Measurements from ENCODE around the gene TMEM217. TPM values are rescaled to one million over a fixed set of nuclear protein-coding genes. Genes with fewer than 3 reads are reported as not detected.

The TMEM217 gene
- total RNA-seq, 1 donor from 2014 or later, result 0.26 TPM

- DNase-seq (ENCODE audit: low read depth), result no peak
- FAIRE-seq, result no peak
- TF ChIP-seq, protein P1, sequence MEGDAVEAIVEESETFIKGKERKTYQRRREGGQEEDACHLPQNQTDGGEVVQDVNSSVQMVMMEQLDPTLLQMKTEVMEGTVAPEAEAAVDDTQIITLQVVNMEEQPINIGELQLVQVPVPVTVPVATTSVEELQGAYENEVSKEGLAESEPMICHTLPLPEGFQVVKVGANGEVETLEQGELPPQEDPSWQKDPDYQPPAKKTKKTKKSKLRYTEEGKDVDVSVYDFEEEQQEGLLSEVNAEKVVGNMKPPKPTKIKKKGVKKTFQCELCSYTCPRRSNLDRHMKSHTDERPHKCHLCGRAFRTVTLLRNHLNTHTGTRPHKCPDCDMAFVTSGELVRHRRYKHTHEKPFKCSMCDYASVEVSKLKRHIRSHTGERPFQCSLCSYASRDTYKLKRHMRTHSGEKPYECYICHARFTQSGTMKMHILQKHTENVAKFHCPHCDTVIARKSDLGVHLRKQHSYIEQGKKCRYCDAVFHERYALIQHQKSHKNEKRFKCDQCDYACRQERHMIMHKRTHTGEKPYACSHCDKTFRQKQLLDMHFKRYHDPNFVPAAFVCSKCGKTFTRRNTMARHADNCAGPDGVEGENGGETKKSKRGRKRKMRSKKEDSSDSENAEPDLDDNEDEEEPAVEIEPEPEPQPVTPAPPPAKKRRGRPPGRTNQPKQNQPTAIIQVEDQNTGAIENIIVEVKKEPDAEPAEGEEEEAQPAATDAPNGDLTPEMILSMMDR (IDR thresholded peaks at IDR 0.05; ENCODE audit: insufficient read depth, low read length, severe bottlenecking), result no peak
- Histone ChIP-seq H3K27me3 (ENCODE audit: control insufficient read depth, insufficient read depth, low read length) (no peaks in the 10 kb centered on the region), H3K36me3 (ENCODE audit: control insufficient read depth, insufficient read depth, low read length) (peaks cover 9% of the 10 kb centered on the region), H3K4me3 (ENCODE audit: low read depth, low read length) (no peak overlapping the region)
These were observed 25.3 kb upstream of the TMEM217 start for GRCh38 chr6:37283268-37283667.

GRCh38 chr6:37282371-37282770 is 24.4 kb upstream of the TMEM217 start:
- no peak for DNase-seq (ENCODE audit: low read depth)
- TF ChIP-seq, protein P1 (IDR thresholded peaks at IDR 0.05; ENCODE audit: insufficient read depth, low read length, severe bottlenecking), result no peak
- no peak overlapping the region for H3K4me3 ChIP-seq (ENCODE audit: low read depth, low read length)
- no peaks in the 10 kb centered on the region for H3K27me3 ChIP-seq (ENCODE audit: control insufficient read depth, insufficient read depth, low read length)
- no peak for FAIRE-seq
- H3K36me3 ChIP-seq (ENCODE audit: control insufficient read depth, insufficient read depth, low read length), result peaks cover 9% of the 10 kb centered on the region

- Histone ChIP-seq H3K27me3 (ENCODE audit: control insufficient read depth, insufficient read depth, low read length) (no peaks in the 10 kb centered on the region), H3K36me3 (ENCODE audit: control insufficient read depth, insufficient read depth, low read length) (peaks cover 7% of the 10 kb centered on the region), H3K4me3 (ENCODE audit: low read depth, low read length) (no peak overlapping the region)
- TF ChIP-seq, protein P1 (IDR thresholded peaks at IDR 0.05; ENCODE audit: insufficient read depth, low read length, severe bottlenecking), result no peak
- no peak for DNase-seq (ENCODE audit: low read depth)
- FAIRE-seq, result no peak
These were observed 22.4 kb upstream of the TMEM217 start for GRCh38 chr6:37280162-37280887.

DNA sequence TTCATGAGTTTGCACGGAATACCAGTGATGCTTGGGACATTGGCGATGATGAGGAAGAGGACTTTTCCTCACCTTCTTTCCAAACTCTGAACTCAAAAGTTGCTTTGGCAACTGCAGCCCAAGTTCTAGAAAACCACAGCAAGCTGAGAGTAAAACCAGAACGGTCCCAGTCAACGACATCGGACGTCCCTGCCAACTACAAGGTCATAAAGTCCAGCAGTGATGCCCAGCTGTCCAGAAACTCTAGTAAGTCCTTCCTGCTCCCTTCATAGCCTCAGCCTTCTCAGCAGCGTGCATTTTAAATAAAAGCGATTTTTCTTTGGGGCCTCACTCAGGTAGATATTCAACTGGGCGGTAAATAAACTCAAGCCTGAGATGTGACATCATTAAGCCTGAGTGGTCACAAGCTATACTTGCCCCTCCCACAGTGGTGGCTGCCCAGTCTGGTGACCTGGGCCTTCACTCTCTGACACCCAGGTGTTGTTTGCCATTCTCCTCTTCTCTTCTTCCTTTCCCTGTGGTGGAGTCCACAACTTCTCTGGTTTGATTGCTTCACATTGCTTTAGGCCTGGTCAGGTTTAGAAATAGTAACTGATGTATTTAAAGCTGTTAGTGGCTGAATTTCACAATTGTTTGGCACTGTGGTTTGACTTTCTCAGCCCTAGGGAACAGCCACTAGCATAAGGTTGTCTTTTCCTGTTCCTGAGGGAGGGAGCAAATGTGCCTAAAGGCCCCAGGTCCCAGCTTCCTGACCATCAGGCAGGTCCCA is 21.6 kb upstream of the TMEM217 start:
- FAIRE-seq (no peak), DNase-seq (ENCODE audit: low read depth) (peak; percentile 16)
- TF ChIP-seq, protein P1 (IDR thresholded peaks at IDR 0.05; ENCODE audit: insufficient read depth, low read length, severe bottlenecking), result no peak
- no peak overlapping the region for H3K4me3 ChIP-seq (ENCODE audit: low read depth, low read length)
- no peaks in the 10 kb centered on the region for H3K27me3 ChIP-seq (ENCODE audit: control insufficient read depth, insufficient read depth, low read length)
- H3K36me3 ChIP-seq (ENCODE audit: control insufficient read depth, insufficient read depth, low read length), result peaks cover 4% of the 10 kb centered on the region

- DNase-seq (ENCODE audit: low read depth) (no peak), FAIRE-seq (no peak)
- H3K4me3 ChIP-seq (ENCODE audit: low read depth, low read length), result no peak overlapping the region
- peaks cover 4% of the 10 kb centered on the region for H3K36me3 ChIP-seq (ENCODE audit: control insufficient read depth, insufficient read depth, low read length)
- TF ChIP-seq, protein P1 (IDR thresholded peaks at IDR 0.05; ENCODE audit: insufficient read depth, low read length, severe bottlenecking), result no peak
- H3K27me3 ChIP-seq (ENCODE audit: control insufficient read depth, insufficient read depth, low read length), result no peaks in the 10 kb centered on the region
These were observed 19.1 kb upstream of the TMEM217 start for GRCh38 chr6:37277001-37277409.

Data from bronchial epithelial cell (primary cell).